NCI-H510A treated with DMSO at 0.1 percent for 48 hours (cell line): ENCODE measurements around the gene DCAF17.
A peak's percentile ranks its signal among the peaks of the same experiment; 100 is the strongest.
"Not testable (repeated sequence)": the region's sequence is repeated elsewhere in the genome, so short reads cannot be mapped to it uniquely, and the experiment has no call there.

Experiments used
- DNase-seq: peaks from one replicate; lab custom pipeline; 2025; lab: John Stamatoyannopoulos, UW

The DCAF17 gene

DNA sequence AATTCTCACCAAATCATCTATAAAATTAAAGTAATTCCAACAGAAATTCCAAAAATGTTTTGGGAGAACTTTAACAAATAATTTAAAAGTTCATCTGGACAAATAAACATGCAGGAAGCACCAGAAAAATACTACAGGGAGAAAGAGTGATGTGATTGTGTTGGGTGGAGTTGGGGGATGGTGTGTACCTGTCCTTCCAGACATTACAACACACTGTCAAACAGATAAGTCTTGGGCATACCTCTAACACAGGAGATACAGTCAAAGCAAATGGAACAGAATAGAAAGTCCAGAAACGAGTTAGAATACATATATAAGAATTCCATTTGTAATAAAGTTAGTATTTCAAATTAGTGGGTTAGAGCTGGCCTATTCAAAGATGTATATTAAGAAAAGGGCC, 22.8 kb upstream of the DCAF17 start:
- no peak for DNase-seq

DNA sequence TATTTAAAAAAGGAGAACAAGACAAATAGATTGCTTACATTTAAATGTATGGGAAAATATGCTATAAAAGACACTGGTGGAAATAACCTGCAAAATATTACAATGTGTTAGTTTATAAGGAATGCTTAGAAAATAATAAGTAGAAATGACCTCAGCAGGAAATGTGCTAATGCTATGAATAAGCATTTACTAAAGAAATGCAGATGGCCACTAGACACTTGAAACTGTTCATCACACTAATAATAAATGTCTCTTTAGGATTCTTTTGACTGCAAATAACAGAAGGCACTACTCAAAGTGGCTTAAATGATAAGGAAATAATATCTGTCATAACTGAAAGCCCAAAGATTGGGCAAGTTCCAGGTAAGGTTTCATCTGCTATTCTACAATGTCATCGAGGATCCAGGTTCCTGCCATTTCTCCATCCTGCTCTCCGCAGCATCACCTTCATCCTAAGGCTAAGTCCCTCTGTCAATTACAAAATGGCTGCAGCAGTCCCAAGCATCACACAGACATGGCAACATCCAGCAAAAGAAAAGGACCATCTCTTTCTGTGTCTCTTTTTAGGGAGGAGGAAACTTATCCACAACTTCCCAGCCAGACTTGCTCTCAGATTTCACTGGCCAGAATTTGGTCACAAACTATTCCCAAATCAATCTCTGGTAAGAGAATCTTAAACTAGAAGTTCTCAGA, 22.1 kb upstream of the DCAF17 start:
- DNase-seq, result no peak

GRCh38 chr2:171412571-171413175, 21.4 kb upstream of the DCAF17 start:
- no peak for DNase-seq

DNA sequence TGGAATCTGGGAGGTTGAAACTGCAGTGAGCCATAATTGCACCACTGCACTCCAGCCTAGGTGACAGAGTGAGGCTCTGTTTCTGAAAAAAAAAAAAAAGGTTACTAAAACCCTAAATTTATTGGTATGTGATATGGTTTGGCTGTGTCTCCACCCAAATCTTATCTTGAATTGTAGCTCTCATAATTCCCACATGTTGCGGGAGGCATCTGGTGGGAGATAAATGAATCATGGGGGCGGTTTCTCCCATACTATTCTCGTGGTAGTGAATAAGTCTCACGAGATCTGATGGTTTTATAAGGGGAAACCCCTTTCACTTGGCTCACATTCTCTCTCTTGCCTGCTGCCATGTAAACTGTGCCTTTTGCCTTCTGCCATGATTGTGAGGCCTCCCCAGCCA, 19.4 kb upstream of the DCAF17 start:
- not testable (repeated sequence) for DNase-seq

DNA sequence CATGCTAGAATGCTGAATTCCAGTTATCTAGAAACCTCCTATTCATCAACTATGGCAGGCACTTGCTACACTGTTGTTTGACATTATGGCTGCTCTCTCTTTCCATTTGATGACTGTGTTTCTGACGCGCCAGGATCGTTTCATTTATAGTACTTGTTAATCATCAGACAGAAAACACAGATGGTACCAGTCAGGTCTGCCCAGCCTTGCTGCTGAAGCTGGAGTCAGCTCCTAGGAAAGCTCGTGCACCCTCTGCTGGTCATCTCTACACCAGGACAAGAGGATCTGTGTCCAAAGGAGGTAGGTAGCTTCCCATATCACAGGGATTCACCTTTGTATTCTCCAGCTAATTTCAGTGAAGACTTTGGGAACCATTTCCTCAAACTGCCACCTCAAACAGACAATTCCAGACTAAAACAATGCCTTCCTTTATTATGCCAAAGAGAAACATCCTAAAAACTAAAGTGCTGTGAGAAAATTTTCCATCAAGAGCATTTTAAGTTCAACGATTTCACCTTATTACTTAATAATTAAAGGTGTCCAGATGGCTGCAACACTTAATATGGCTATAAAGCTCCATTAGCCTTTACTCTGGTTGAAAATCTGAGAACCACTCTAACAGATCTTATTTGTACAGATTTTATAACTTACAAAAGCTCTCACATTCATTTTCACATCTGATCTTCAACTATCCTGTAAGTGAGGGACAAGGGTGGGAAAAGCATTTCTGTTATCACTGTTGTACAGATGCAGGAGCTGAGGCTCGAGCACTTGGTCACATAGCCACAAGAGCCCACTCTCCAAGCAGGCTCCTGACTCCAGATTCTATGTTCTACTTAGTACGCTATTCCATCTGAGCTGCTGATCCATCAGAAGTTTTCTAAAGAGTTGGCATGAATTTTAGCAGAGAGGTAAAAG, 17.8 kb upstream of the DCAF17 start:
- peak; percentile 99 for DNase-seq

DNA sequence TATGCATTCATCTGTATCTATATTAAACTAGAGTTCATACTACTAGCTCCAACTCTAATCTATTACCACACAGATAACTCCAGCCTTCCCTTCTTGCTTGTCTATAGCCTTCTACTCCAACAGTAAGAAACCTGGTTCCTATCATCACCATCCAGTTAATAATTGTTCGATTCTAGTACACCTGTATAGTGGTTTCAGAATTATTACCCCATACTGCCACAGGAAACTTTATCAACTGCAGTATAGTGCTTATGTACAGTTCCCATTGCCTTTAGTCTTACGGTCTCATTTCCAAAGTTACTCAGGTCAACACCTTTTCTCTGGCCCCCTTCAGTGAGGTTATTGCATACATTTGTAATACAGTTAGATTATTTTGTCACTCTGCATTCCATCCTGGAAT, 14.7 kb upstream of the DCAF17 start:
- no peak for DNase-seq

- DNase-seq, result no peak
These were observed 13.1 kb upstream of the DCAF17 start for GRCh38 chr2:171420728-171421563.

DNA sequence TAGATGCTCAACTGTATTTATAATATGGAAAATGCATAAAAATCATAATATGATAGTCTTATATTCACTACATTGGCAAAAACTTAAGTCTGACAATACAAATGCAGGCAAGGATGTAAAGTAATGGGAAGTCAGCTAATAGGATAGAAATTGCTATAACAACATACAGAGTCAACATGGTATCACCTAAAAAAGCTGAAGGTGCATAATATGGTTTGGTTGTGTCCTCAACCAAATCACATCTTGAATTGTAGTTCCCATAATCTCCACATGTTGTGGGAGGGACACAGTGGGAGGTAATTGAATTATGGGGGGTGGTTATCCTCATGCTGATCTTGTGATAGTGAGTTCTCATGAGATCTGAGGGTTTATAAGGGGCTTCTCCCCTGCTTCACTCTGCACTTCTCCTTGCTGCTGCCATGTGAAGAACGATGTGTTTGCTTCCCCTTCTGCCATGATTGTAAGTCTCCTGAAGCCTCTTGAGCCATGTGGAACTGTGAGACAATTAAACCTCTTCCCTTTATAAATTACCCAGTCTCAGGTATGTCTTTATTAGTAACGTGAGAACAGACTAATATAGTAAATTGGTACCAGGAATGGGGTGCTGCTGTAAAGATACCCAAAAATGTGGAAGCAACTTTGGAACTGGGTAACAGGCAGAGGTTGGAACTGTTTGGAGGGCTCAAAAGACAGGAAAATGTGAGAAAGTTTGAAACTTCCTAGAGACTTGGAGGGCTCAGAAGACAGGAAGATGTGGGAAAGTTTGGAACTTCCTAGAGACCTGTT, 11.1 kb upstream of the DCAF17 start:
- not testable (repeated sequence) for DNase-seq

DNA sequence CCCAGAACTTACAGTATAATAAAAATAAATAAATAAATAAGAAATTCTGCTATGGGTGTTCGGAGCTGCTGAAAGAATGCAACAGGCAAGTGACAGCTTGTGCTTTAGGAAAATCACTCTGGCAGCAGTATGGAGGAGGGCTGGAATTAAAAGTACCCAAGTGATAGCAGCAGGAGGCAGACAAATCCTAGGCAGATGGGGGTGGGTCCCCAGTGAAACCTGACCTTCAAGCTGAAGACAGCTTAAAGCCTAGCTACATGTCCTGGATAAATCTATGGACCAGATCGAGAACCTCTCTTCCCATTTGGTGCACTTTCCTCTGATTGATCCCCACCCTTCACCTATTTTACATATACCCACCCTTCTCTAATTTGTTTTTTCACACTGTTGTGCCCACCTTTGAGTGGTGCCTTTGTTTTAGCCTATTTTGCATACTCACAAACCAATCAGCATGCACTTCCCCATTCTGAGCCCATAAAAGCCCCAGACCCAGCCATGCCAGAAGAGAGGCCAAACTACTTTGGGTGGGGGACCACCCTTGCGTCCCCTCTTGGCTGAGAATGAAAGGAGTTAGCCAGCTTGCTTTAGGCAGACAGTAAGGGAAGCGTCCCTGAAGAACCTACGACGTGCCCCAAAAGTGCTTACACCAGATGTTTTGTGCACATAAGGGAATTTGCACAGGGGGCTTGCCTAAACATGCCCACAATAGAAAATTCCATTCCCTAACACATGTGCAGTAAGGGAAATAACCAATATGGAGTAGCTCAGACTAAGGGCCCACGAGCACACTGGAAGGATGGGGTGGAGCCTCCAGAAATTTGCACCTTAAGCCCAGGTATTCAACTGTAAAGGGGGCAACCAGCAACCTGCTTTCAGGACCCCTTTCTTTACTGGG, 3.3 kb upstream of the DCAF17 start:
- no peak for DNase-seq

DNA sequence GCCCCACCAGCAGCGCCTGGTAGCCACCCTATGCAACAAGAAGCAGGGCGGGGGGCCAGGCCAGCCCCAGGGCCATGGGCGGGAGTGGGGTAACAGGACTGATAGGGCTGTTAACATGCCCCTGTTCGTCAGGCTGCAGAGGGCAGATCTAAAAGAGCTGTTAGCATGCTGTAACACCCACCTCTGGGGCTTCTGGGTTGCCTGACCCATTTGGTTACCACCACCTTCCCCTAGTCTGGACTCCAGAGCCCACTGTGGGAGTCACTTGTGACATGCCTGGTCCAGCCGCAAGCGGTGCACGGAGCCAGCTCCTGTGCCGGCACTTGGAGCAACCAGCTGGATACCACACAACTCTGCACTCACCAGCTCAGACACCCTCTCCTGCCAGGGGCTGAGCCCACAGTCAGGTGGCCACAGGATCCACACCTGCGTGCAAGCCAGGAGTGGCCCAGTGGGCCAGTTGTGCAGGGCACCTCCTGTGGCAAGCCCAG, 2.3 kb upstream of the DCAF17 start:
- no peak for DNase-seq

GRCh38 chr2:171432206-171432968, 1.6 kb upstream of the DCAF17 start:
- DNase-seq, result no peak

DNA sequence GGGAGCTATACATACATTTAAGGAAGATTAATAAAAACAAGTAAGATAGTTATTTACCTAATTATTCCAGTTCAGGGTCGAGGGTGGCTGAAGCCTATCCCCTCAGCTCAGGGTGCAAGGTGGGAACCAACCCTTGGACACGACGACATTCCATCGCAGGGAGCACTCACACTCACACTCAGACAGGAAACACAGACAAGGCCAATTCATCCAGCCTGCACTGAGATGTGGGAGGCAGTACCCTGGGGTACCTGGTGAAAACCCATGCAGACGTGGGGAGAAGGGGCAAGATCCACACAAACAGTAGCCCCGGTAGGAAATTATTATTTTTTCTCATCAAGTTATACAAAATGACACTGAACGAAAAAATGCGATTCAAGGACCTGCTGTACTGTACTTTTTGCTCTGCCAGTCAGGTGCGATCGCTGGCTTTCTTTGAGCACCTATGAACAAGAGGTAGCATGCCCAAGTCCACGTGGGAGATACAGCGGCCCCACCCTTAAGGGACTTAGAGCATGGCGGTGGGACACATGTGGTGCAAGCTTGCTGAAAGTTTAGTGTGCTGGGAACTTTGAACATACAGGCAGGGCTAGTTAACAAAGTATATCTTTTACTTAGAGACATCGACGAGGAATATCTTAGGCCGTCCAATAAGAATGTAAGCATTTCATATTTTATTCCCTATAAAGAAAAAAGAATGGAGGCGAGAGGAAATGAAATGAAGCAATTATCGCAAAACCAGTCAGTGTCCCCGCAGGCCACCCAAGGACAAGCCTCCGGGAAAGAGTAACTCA, 860 bp upstream of the DCAF17 start:
- peak; percentile 93 for DNase-seq

GRCh38 chr2:171433763-171434012, 338 bp upstream of the DCAF17 start, which contains the start of gene METTL8:
Gene METTL8 (minus strand): TSS chr2:171433990. CDS start chr2:171392185, 41,805 bp downstream.
- no peak for DNase-seq

DNA sequence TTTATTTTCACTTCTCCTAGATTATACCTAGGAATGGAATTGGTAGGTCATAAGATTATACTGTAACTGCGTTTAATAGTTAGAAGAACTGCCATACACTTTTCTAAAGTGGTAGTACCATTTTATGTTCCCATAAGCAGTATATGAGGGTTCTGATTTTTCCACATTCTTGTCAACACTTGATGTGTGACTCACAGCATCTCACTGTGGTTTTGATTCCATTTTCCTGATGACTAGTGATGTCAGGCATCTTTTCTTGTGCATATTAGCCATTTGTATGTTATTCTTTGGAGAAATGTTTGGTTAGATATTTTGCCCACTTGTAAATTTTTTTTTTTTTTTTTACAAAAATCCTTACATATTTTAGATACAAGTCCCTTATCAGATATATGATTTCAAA, 2.3 kb downstream of the DCAF17 start:
- no peak for DNase-seq

DNA sequence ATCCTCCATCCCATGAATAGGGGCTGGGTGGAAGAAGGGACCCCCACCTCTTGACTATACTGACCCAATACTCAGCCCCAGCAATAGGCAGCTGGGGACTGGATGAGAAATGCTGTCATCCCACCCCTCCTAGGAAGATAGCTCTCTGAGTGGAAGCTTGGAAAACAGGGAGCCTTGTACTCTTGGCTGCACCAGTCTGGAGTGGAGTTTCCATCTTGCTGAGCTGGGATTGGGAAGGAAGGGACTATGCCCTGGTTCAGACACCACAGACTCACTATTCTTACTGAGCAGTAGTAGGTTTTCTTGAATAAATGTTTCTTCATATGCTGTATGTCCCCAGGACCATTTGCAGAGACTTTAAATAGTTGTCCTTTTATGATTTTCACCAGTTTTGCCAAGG, 7.4 kb downstream of the DCAF17 start:
- no peak for DNase-seq

GRCh38 chr2:171447675-171448074, 13.6 kb downstream of the DCAF17 start:
- DNase-seq, result no peak

DNA sequence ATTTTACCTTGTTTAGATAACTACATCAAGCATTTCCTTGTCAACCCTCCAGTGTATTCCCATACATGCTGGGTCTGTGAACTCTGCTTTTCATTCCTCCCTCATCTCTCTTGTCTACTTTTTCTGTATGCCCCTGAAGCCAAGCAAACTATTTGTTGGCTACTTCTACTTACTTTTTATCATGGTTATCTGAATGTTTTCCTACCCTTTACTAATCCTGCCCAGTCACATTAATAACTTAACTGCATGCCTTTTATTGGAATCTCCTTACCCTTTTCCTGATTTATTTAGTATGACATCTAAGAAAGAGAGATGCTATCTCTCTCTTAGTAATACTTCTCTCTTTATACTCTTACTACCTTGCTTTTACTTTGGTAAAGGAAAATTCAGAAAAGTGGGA, 17.0 kb downstream of the DCAF17 start:
- DNase-seq, result no peak

DNA sequence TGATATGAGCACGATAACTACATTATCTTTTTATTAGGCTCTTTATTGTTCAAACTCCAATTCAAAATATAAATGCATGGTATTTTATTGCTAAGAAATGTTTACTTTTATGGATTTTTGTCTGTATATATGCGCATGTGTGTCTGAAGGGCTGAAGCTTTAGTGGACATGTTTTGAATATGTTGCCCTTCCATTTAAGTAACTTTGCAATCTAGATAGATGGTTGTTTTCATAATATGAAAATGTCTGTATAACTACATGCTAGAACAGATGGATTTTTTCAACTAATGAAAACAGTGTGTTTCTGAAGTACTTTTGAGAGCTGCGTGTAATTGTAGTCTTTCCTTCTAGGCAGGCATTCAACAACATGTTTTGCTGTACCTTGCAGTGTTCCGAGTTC, 18.7 kb downstream of the DCAF17 start:
- DNase-seq, result no peak

DNA sequence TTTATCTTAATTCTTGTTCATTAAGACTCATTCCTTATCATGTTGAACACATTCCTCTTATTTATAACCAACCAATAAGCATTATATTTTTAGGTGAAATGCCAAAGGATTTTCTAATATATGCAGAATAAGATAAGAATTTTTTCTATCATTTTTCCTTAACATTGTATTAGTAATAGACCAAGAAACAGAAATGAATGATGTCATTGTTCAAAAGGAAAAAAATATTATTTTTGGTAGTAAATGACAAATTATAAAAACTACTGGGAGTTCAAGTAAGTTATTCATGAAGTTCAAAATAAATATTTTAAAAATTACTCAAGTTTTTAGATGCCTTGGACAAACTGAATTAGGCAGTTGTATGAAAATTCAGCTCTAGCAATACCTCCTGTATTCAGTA, 25.5 kb downstream of the DCAF17 start:
- no peak for DNase-seq
